Loucy (cell line): Measurements from ENCODE around the gene CLEC16A.

Experiments used
- H2AFZ ChIP-seq: fragments of 200-600 bp; sonication (generic); 2 replicates; pipeline ENCODE4 v1.6.0; 2016; ENCODE audit warnings: antibody characterized with exemption, mild to moderate bottlenecking, low read length, moderate library complexity
- H3F3A ChIP-seq: fragments of 200-600 bp; 2 replicates; pipeline ENCODE4 v1.6.0; 2016; ENCODE audit warnings: antibody characterized with exemption, low read depth, mild to moderate bottlenecking
- H3K27me3 ChIP-seq: fragments of 200-600 bp; sonication (generic); 2 replicates; pipeline ENCODE4 v1.6.1; 2014; ENCODE audit warnings: low read length, mild to moderate bottlenecking; ENCODE audit not compliant: insufficient read depth, poor library complexity, severe bottlenecking
- H3K36me3 ChIP-seq: fragments of 200-600 bp; sonication (generic); 2 replicates; pipeline ENCODE4 v1.6.1; 2016; ENCODE audit warnings: low read length; ENCODE audit not compliant: insufficient read depth
- H3K4me1 ChIP-seq: fragments of 200-600 bp; sonication (generic); 2 replicates; pipeline ENCODE4 v1.5.1; 2014; ENCODE audit warnings: low read length, mild to moderate bottlenecking; ENCODE audit not compliant: insufficient read depth, poor library complexity, severe bottlenecking
- H3K4me2 ChIP-seq: fragments of 200-600 bp; sonication (generic); 2 replicates; pipeline ENCODE4 v1.6.0; 2014; ENCODE audit warnings: antibody characterized with exemption, low read length, low read depth, mild to moderate bottlenecking; ENCODE audit not compliant: poor library complexity, severe bottlenecking
- H3K4me3 ChIP-seq: fragments of 200-600 bp; sonication (generic); 2 replicates; pipeline ENCODE4 v1.5.1; 2014; ENCODE audit warnings: low read length, mild to moderate bottlenecking, mixed read lengths; ENCODE audit not compliant: poor library complexity, severe bottlenecking
- H3K79me2 ChIP-seq: fragments of 200-600 bp; sonication (generic); 2 replicates; pipeline ENCODE4 v1.6.1; 2014; ENCODE audit warnings: low read length; ENCODE audit not compliant: insufficient read depth
- H3K9ac ChIP-seq: fragments of 200-600 bp; sonication (generic); 2 replicates; pipeline ENCODE4 v1.6.0; 2014; ENCODE audit warnings: mild to moderate bottlenecking, low read depth, low read length, moderate library complexity; ENCODE audit not compliant: poor library complexity, severe bottlenecking
- H3K9me2 ChIP-seq: fragments of 200-600 bp; sonication (generic); replicated peaks from 2 replicates; pipeline ENCODE4 v1.6.1; 2016; ENCODE audit warnings: low read depth, low read length, mixed read lengths
- H3K9me3 ChIP-seq: fragments of 200-600 bp; sonication (generic); 2 replicates; pipeline ENCODE4 v1.6.1; 2014; ENCODE audit warnings: mild to moderate bottlenecking, antibody characterized with exemption, low read length, low read depth; ENCODE audit not compliant: insufficient read depth
- H4K20me1 ChIP-seq: fragments of 200-600 bp; sonication (generic); 2 replicates; pipeline ENCODE4 v1.6.0; 2014; ENCODE audit warnings: antibody characterized with exemption, low read length, mild to moderate bottlenecking; ENCODE audit not compliant: insufficient read depth, poor library complexity, severe bottlenecking
- EZH2phosphoT487 ChIP-seq: fragments of 200-600 bp; IDR thresholded peaks from 2 replicates; pipeline ENCODE4 v1.6.1; 2018; ENCODE audit warnings: antibody characterized with exemption, mild to moderate bottlenecking, moderate library complexity, borderline replicate concordance
- TF ChIP-seq, protein P1 (sequence below): fragments of 200-600 bp; sonication (generic); conservative IDR thresholded peaks from 2 replicates; pipeline ENCODE4 v1.5.1; 2014; ENCODE audit warnings: mild to moderate bottlenecking, antibody characterized with exemption, low read length

CLEC16A gene

DNA sequence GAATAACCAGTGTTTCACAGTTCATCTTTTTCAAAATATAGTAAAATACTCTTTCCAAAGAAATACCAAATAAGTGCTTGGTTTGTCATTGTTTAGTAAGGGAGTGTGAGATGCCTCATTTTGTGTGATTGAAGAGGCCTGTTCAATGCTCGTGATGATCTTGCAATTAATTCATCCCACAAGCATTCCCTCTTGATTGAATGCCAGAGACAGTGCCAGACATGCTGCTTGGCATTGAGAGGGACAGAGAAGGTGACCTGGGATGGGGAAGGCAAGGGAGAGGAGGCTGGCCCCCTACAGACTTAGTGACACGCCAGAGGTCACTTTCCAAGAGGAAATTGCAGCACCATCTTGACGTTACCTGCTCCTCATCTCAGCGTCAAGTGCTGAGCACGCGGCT lies 49.3 kb downstream of the CLEC16A start:
- H3K9me2 ChIP-seq, result no peaks in the 10 kb centered on the region
- H3K36me3 ChIP-seq, result peaks cover 6% of the 10 kb centered on the region; the same call in 1 of the 2 replicates
- no peaks in the 10 kb centered on the region for H3K4me1 ChIP-seq
- TF ChIP-seq EZH2phosphoT487, result no peak
- no peak overlapping the region for H3K9ac ChIP-seq
- H3K4me3 ChIP-seq, result no peak overlapping the region
- no peaks in the 10 kb centered on the region for H3K9me3 ChIP-seq
- no peaks in the 10 kb centered on the region for H4K20me1 ChIP-seq
- H3K27me3 ChIP-seq, result no peaks in the 10 kb centered on the region
- no peak overlapping the region for H3K4me2 ChIP-seq
- no peaks in the 10 kb centered on the region for H3K79me2 ChIP-seq
- no peaks in the 10 kb centered on the region for H3F3A ChIP-seq
- H2AFZ ChIP-seq, result no peak overlapping the region

DNA sequence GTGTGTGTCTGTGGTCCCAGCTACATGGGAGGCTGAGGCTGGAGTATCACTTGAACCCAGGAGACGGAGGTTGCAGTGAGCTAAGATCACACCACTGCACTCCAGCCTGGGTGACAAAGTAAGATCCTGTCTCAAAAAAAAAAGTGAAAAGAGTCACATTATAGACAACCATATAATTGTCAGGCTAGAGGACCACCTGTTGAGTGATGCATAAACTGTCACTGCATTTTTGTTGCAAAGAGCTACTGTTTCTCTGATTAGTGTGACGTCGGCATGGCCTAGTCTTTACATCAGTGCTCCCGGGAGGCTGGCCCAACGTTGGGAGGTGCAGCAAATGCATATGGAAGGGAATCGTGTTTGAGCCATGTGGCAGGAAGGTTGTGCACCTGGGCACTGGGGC lies 50.2 kb downstream of the CLEC16A start:
- no peaks in the 10 kb centered on the region for H3K9me3 ChIP-seq
- peaks cover 6% of the 10 kb centered on the region; the same call in 1 of the 2 replicates for H3K36me3 ChIP-seq
- H3F3A ChIP-seq, result no peaks in the 10 kb centered on the region
- no peaks in the 10 kb centered on the region for H3K4me1 ChIP-seq
- no peak overlapping the region for H3K4me3 ChIP-seq
- no peaks in the 10 kb centered on the region for H3K9me2 ChIP-seq
- no peaks in the 10 kb centered on the region for H3K27me3 ChIP-seq
- H3K79me2 ChIP-seq, result no peaks in the 10 kb centered on the region
- no peak overlapping the region for H3K9ac ChIP-seq
- H2AFZ ChIP-seq, result no peak overlapping the region
- no peak for TF ChIP-seq EZH2phosphoT487
- TF ChIP-seq, protein P1, sequence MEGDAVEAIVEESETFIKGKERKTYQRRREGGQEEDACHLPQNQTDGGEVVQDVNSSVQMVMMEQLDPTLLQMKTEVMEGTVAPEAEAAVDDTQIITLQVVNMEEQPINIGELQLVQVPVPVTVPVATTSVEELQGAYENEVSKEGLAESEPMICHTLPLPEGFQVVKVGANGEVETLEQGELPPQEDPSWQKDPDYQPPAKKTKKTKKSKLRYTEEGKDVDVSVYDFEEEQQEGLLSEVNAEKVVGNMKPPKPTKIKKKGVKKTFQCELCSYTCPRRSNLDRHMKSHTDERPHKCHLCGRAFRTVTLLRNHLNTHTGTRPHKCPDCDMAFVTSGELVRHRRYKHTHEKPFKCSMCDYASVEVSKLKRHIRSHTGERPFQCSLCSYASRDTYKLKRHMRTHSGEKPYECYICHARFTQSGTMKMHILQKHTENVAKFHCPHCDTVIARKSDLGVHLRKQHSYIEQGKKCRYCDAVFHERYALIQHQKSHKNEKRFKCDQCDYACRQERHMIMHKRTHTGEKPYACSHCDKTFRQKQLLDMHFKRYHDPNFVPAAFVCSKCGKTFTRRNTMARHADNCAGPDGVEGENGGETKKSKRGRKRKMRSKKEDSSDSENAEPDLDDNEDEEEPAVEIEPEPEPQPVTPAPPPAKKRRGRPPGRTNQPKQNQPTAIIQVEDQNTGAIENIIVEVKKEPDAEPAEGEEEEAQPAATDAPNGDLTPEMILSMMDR, result no peak
- H3K4me2 ChIP-seq, result no peak overlapping the region
- H4K20me1 ChIP-seq, result no peaks in the 10 kb centered on the region

DNA sequence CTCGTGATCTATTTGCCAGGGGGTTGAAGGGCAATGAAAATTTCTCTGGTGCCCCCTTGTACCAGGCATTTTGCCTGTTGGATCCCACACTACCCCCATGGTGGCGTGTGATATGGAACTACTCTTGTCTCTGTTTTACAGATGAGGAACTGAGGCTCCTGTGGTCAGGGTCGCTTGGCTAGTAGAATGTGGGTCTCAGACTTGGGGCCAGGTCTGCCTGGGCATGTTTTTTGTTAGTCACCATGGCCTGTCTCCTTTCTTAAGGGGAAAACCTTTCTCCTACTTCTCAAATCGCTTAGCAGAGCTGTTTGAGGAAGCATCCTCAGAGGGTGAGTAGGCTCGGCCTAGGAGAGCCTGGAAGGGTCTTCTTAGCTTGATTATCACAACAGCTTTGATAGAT lies 51.2 kb downstream of the CLEC16A start:
- Histone ChIP-seq H3K9ac (no peak overlapping the region), H3K27me3 (no peaks in the 10 kb centered on the region), H3K9me3 (no peaks in the 10 kb centered on the region), H4K20me1 (no peaks in the 10 kb centered on the region), H3F3A (no peaks in the 10 kb centered on the region), H3K9me2 (no peaks in the 10 kb centered on the region), H3K79me2 (no peaks in the 10 kb centered on the region), H3K4me1 (no peaks in the 10 kb centered on the region), H3K4me2 (no peak overlapping the region), H3K36me3 (peaks cover 6% of the 10 kb centered on the region; the same call in 1 of the 2 replicates), H2AFZ (no peak overlapping the region), H3K4me3 (no peak overlapping the region)
- no peak for TF ChIP-seq EZH2phosphoT487

DNA sequence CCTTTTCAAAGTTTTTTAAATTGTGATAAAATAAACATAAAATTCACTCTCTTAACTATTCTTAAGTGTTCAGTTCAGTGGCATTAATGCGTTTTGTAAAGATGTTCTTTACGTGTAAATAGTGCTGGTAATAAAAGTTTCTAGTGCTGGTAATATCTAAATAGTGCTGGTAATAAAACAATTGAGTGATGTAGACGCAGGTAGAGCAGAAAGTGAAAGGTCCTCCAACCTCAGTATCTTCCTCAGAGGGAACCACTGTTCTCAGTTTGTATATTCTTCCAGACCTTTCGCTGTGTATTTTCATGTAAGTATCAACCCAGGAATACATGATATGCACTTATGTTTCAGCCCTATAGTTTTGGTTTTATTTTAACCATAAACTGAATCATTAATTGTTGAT lies 53.1 kb downstream of the CLEC16A start:
- Histone ChIP-seq H3K79me2 (no peaks in the 10 kb centered on the region), H3K4me3 (no peak overlapping the region), H3K9me3 (no peaks in the 10 kb centered on the region), H3K36me3 (peaks cover 6% of the 10 kb centered on the region; the same call in 1 of the 2 replicates), H3F3A (no peaks in the 10 kb centered on the region), H3K4me1 (no peaks in the 10 kb centered on the region), H3K27me3 (no peaks in the 10 kb centered on the region), H3K9ac (no peak overlapping the region), H4K20me1 (no peaks in the 10 kb centered on the region), H3K9me2 (no peaks in the 10 kb centered on the region), H3K4me2 (no peak overlapping the region), H2AFZ (no peak overlapping the region)
- no peak for TF ChIP-seq EZH2phosphoT487
- TF ChIP-seq, protein P1, result no peak
